T-helper 1 cell treated with Interleukin-12 subunit alpha and Interleukin-12 subunit beta and Interleukin-4 antibody, amounts not matched to agents 30 ng/mL and 1 ng/mL, for 36 hours (primary cell): Measurements from ENCODE around the gene DGCR8. TPM values are rescaled to one million over a fixed set of nuclear protein-coding genes. Genes with fewer than 3 reads are reported as not detected.

Experiments
- intact Hi-C: fragments of 100-400 bp; cut with micrococcal nuclease; formaldehyde crosslinking; loops from one replicate; pipeline ENCODE4 v1.15.1; 2024
- total RNA-seq: library from RNA; stranded (reverse); gene quantifications from 2 replicates; pipeline ENCODE4 v1.2.3, GENCODE V29; 2022

Gene DGCR8
- total RNA-seq, 1 donor from 2014 or later = 66.1 TPM

GRCh38 chr22:20135806-20136602, 56.0 kb downstream of the DGCR8 start:
- intact Hi-C loops = no loop called here

DNA sequence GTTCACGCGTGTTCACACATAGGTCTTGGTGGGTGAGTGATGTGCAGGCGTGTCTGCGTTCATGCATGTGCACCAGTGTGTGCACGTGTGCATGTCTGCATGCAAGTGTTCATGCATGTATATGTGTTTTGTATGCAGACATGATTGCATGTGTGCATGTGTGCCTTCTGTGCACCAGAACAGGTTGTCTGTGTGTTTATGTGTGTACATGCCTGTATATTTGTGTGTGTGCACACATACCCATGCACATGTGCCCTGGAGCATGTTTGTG, 56.5 kb downstream of the DGCR8 start:
- intact Hi-C loops = no loop called here

DNA sequence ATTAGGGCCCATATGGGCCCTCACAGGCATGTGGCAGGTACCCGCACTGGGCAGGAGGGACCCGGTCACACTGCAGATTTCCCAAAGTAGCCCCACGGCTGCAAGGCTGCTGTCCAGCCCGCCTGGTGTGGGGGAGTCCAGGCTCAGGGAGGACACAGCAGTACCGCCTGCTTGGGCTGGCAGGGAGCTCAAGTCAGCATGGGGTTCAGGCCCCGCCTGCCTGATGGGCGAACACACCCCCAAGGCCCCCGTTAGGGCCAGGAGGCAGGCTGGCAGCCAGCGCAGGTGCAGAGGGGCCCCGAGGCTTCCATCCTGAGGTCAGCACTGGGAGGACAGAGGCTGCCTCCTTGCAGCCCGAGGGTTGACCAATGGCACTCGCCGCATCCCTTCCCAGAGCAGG, 57.1 kb downstream of the DGCR8 start:
- intact Hi-C loops = no loop called here

GRCh38 chr22:20137671-20138416, 57.8 kb downstream of the DGCR8 start:
- intact Hi-C loops = no loop called here

- intact Hi-C loops = no loop called here
Observed at GRCh38 chr22:20138417-20138738, 58.3 kb downstream of the DGCR8 start.

GRCh38 chr22:20138868-20139267, 58.8 kb downstream of the DGCR8 start:
- intact Hi-C loops = no loop called here

GRCh38 chr22:20139391-20140106, 59.5 kb downstream of the DGCR8 start:
- intact Hi-C loops = no loop called here

DNA sequence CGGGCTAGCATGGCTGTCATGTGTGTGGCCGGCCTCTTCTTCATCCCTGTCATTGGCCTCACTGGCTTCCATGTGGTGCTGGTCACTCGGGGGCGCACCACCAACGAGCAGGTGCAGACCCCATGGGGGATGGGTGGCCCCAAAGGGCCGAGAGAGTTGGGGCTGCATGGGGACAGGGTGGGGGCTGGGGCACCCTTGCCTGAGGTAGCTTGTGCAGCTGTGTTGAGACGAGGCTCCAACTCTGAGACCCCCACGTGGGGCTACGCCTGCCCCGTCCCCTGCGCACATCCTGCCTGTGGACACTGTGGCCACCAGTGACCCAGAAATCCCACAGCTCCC, 60.0 kb downstream of the DGCR8 start:
- intact Hi-C loops = no loop called here

DNA sequence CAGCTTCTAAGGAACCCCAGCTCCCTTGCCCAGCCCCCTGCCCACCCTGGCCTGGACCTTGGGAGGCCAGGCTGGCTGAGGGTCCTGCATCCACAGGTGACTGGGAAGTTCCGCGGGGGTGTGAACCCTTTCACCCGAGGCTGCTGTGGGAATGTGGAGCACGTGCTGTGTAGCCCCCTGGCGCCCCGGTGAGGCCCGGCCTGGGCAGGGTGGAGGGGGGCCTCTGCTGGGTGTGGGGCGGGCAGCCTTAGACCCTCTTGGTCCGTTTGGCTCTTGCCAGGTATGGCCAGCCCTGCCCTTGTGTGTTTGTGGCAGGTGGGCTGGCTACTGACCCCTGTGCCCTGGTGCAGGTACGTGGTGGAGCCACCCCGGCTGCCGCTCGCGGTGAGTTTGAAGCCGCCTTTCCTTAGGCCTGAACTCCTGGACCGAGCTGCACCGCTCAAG, 60.5 kb downstream of the DGCR8 start:
- intact Hi-C loops = no loop called here

GRCh38 chr22:20141186-20142077, 61.4 kb downstream of the DGCR8 start:
- intact Hi-C loops = no loop called here

GRCh38 chr22:20142711-20143621, 62.9 kb downstream of the DGCR8 start:
- intact Hi-C loops = no loop called here

GRCh38 chr22:20143883-20144665, 64.0 kb downstream of the DGCR8 start:
- intact Hi-C loops = no loop called here

GRCh38 chr22:20145206-20145831, 65.3 kb downstream of the DGCR8 start:
- intact Hi-C loops = no loop called here

DNA sequence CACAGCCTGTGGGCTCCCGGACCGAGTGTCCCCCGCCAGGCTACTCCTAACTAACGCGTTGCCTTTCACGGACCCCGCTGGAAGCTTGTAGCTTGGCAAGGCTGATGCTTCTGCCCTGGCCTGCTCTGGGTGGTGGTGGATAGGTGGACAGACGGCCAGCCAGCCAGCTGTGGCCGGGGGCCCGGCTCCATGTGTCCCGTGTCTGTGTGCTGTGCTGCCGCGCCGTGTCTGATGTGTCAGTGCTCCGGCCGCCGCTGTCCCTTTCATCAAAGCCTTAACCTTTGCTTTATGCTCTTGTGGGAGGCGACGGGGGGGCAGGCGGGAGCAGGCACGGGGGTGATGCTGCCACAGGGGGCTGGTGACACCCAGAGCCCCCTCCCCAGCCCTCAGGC, 65.8 kb downstream of the DGCR8 start:
- intact Hi-C loops = no loop called here

- intact Hi-C loops = no loop called here
Observed at GRCh38 chr22:20146777-20147176, 66.7 kb downstream of the DGCR8 start.

GRCh38 chr22:20147237-20147988, 67.4 kb downstream of the DGCR8 start:
- intact Hi-C loops = no loop called here

DNA sequence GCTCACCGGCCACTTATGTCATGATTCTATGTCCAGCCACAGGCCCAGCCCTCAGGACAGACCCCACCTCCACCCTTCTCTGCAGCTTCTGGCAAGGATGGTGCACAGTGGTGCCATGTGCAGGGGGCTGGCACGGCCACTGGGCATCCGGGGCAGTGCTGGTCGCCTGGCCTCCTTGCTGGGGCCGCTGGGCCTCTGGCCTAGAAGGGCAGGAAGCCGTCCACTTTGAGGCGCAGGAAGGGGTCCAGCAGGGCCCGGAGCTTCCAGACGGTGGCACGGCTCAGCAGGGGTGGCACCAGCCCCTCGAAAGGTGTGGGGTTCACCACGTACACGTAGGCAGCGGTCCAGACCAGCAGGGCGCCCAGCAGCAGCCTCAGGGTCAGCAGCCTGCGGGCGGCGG, 68.4 kb downstream of the DGCR8 start:
- intact Hi-C loops = no loop called here
